NCI-H2081 (cell line): ENCODE results near the gene CLDN20.
"Not testable (repeated sequence)": the region's sequence is repeated elsewhere in the genome, so short reads cannot be mapped to it uniquely, and the experiment has no call there.

Experiments used
- DNase-seq, 2 experiments: peaks; one replicate each; lab custom pipeline; 2025; lab: John Stamatoyannopoulos, UW

Gene CLDN20

GRCh38 chr6:155311583-155311982 lies 47.8 kb downstream of the CLDN20 start:
- no peak for DNase-seq

- not testable (repeated sequence) for DNase-seq
Observed at GRCh38 chr6:155312950-155313349, 49.1 kb downstream of the CLDN20 start.

- no peak for DNase-seq
Observed at GRCh38 chr6:155313602-155314091, 49.8 kb downstream of the CLDN20 start.

GRCh38 chr6:155314092-155314772 lies 50.4 kb downstream of the CLDN20 start, which contains the start of gene TFB1M:
Gene TFB1M (minus strand): TSS chr6:155314484. CDS start chr6:155314428, 56 bp downstream.
- DNase-seq, result peak; percentile 95 to 97

GRCh38 chr6:155314773-155315515 lies 51.1 kb downstream of the CLDN20 start:
- peak; percentile 77 to 87 for DNase-seq

GRCh38 chr6:155315516-155315871 lies 51.7 kb downstream of the CLDN20 start:
- no peak for DNase-seq

GRCh38 chr6:155316419-155316818 lies 52.6 kb downstream of the CLDN20 start:
- DNase-seq, result no peak

- DNase-seq, result no peak
Observed at GRCh38 chr6:155317186-155317585, 53.4 kb downstream of the CLDN20 start.

GRCh38 chr6:155319902-155320301 lies 56.1 kb downstream of the CLDN20 start:
- DNase-seq, result no peak

- no peak for DNase-seq
Observed at GRCh38 chr6:155324172-155324571, 60.4 kb downstream of the CLDN20 start.

GRCh38 chr6:155324993-155325392 lies 61.2 kb downstream of the CLDN20 start:
- no peak for DNase-seq

- no peak for DNase-seq
Observed at GRCh38 chr6:155325700-155326516, 62.1 kb downstream of the CLDN20 start.
